NCI-H345 treated with DMSO at 0.1 percent for 48 hours (cell line): ENCODE measurements around the gene PDCD6IP.

Experiments used
- DNase-seq: peaks from one replicate; lab custom pipeline; 2025; ENCODE audit not compliant: unreplicated experiment; lab: John Stamatoyannopoulos, UW

The PDCD6IP gene

DNA sequence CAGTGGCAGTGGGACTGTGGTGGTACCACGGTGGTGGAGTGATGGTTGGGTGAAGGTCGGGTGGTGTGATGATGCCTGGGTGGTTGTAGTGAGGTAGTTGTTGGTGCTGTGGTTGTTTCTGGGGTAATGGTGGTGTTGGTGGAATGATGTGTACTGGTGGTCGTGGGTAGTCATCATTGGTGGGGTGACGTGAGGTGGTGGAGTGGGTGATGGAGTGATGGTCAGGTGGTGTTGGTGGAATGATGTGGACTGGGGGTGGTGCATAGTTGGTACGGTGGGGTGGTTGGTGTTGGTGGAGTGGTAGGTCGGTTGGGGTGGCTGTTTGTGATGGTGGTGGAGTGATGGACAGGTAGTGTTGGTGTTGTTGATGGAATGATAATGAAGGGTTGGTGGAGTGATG, 87.1 kb downstream of the PDCD6IP start:
- DNase-seq: no peak

GRCh38 chr3:33886015-33886414, 87.6 kb downstream of the PDCD6IP start:
- no peak for DNase-seq

DNA sequence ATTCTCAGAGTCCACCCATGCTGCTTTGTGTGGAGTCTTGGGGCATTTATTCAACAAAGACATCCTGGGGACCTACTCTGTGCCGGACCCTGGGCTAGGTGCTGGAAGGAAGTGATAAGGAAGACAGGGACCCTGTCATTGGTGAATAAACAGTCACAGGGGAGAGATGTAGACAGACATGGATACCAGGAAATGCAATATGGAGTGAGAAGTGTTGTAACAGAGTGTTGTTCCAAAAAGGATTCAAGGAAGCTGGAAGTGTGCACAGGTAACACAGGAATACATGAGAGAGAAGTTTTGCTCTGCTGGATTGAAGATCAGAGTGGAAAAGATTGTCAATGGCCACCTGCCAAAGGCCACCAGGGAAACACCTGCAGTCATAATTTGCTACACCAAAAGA, 89.0 kb downstream of the PDCD6IP start:
- DNase-seq: no peak

- DNase-seq: no peak
Observed at GRCh38 chr3:33889394-33890039, 91.1 kb downstream of the PDCD6IP start.

GRCh38 chr3:33892655-33893054, 94.2 kb downstream of the PDCD6IP start:
- DNase-seq: no peak

- DNase-seq: no peak
Observed at GRCh38 chr3:33895658-33896057, 97.2 kb downstream of the PDCD6IP start.

DNA sequence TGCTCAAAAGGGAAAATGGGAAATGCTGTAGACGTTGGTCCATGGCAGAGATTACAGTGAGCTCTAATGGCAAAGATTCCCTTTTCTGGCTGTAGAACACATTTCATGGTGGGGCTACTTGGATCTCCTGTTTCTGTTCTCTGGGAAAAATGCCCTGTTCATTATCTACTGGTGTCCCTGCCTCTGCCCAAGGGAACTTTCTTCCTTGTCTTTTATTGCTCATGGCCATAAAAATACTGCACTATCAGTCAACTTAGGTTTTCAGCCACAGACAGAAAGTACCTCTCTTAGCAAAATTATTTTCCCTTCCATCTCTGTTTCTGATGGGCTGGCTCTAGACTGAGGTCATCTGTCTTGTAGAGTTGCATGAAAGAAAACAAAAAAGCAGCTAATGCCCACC, 98.9 kb downstream of the PDCD6IP start:
- no peak for DNase-seq

DNA sequence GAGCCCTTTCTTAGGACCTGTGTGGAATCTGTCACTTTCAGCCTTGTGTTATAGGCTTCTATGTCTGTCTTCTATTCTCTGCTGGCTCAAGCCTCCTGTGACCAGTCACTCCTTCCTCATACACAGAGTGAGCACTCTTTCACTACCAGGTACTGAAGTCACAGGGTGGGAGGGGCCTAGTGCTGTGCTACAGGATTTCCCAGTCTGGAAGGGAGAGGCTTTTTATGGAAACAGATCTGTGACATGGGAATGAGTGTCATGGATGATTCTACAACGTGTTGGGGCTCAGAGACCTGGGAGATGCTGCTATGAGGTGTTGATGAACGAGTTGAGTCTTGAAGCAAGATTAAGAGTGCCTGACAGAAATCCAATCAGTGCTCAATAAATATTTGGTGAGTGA, 100.5 kb downstream of the PDCD6IP start:
- DNase-seq: no peak

GRCh38 chr3:33900440-33900808, 102.0 kb downstream of the PDCD6IP start:
- DNase-seq: no peak

DNA sequence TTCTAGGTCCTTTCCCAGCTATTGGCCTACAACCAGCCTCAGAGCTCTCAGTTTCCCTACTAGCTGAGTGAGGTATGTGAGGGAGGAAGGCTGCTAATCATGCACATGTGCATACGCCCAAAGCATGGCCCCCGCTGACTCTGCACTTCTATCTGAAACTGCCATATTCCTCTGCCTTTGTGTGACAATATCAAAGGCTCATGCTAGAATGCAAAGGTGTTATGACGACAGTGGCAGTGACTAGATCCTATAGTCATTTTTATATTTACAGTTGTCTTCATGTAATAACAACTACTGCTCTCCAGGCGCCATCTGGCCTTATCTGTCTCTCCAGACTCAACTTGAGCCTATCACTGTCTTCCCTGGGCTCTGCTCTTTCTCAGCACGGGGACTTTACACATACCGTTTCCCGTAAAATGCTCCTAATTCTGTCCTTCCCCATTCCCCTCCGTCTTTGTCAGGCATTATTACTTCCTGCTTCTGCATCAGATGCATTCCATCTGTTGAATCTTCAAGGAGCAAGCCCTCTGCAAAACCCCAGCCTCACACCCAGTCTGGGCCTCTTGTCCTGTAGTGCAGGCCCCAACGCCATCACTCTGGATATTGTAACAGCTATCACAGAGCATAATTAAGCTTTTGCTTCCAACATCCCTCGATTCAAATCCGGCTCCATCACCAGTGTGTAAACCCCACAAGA, 102.5 kb downstream of the PDCD6IP start:
- DNase-seq: no peak

- no peak for DNase-seq
Observed at GRCh38 chr3:33901862-33902563, 103.6 kb downstream of the PDCD6IP start.

- DNase-seq: no peak
Observed at GRCh38 chr3:33904730-33905129, 106.3 kb downstream of the PDCD6IP start.

DNA sequence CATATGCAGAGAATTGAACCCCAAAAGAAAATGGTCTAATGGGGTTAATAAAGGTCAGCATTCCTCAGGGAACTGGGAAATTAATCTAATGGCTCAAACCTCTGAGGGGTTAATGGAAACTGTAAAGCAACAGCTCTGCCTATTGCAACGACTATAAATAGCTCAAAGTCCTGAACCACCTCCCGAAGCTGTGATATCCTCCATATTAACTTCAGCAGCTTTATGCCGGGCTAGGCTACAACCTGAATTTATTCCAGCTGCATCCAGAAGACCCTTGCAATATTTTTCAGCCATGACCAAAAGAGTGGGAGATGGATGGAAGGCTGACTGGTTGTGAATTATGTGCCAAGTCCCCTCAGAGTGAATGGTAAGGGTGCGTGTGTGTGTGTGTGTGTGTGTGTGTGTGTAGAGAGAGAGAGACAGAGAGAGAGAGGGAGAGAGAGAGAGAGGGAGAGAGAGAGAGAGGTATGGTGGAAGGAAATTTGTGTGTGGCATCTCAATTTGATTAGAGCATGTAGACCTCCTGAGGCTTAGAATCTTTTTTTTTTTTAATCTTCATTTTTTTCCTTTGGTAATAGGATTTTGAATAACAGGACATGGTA, 109.9 kb downstream of the PDCD6IP start:
- DNase-seq: no peak

DNA sequence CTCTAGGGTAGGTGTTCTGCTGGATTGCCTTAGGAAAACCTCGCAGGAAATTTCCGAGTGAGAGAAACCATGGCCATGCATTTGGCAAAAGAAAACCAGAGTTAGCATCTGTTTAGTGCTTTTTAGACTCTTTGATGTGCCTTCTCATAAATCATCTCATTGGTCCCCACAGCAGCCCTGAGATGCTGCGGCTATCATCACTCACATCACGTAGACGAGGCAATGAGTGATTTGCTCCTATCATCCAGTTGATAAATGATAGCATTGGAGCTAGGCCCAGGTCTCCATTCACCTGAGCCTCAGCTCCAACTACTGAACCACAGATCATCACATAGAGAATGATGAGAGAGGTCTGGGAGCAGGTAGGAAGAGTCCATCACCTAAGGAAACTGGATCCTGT, 111.1 kb downstream of the PDCD6IP start:
- DNase-seq: no peak

DNA sequence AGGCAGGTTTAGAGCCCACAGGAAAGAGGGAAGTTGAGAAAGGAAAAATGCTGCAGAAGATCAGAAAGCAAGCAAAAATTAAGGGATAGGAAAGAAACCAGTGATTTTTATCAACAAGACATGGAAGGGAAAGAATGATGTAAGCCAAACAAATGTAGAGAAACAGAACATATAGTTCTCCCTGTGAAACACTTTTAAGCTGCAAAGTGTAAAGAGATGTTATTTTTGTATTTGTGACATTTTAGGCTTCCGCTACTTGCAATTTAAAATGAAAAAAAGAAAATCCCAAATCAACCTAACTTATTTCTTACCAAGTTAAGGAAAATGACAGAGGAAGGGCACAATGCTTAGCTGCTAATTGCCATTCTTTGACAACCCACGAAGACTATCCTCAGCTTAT, 111.6 kb downstream of the PDCD6IP start:
- no peak for DNase-seq

DNA sequence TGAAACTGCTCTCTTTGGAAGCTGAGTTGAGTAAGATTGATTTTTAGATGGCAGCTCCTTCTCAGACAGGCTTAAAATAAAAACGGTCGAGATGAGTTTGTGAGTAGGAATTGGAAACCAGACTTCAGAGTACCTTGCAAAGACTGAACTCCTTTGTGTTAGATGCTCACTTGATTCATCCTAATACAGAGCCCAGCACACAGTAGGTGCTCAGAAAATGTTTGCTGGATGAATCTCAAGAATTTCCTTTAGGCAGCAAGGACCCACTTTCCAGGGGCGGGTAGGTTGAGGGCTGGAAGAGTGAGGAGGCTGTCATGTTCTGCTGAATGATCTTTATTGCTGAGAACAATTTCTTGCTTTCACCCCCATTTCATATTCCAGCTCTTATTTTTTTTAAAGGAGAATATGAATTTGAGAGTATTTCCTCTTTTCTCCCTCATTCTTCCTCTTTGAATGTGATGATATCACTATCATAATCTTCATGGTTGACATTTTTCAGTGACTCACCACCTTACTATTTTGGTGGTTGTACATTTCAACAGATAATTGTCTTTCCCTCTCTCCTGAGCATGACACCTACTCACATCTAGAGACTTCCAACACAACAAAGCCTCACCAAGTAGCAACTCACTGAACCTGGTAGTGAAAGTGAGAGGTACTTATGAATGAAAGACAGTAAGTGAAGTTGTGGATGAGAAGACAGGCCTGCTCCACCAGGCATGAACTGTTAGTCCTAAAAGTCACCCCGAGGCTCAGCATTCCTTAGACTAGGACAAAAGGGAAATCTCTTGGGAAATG, 113.3 kb downstream of the PDCD6IP start:
- DNase-seq: no peak

DNA sequence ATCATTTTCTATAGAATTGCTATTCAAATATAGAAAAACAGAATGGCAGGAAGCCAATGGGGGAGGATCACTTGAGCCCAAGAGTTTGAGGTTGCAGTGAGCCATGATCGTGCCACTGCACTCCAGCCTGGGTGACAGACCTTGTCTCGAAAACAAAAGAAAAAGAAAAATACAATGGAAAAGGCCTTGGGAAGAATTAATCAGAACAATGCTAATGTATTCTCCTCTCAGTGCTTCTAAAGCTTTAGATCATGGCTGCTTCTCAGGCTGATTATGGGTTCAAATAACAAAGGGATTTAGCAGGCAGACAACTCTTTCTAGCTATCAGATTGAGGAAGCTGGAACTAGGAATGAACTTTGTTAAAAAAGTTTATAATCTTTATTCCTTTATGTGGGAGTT, 115.8 kb downstream of the PDCD6IP start:
- no peak for DNase-seq

DNA sequence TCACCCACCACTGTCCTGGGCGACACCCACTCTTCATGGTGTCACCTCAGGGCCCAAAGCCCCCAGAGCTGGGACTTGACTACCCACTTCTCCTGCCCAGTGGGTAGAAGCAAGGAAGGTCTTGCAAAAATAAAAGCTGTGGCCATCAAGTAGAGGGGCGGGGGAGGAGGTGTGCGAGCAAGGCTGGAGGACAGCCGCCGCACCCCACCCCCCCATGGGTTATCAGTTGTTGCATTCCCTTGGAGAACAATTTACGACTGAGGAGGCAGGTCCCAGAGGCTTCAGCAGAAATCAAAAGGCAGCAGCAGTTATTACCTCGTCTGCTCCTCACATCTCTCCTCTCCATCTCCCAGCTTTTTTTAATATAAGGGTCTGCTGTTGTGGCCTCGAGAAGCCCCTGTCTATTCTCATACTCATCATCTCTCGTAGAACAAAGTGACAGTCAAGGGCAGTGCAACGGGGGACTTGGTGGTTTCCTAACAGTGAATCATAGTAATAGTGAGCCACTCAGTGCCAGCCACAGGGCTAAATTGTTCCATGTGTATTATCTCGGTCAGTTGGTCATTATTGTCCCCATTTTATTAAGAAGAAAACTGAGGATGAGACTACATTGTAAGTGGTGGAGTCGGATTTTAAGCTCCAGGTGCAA, 116.4 kb downstream of the PDCD6IP start:
- no peak for DNase-seq

DNA sequence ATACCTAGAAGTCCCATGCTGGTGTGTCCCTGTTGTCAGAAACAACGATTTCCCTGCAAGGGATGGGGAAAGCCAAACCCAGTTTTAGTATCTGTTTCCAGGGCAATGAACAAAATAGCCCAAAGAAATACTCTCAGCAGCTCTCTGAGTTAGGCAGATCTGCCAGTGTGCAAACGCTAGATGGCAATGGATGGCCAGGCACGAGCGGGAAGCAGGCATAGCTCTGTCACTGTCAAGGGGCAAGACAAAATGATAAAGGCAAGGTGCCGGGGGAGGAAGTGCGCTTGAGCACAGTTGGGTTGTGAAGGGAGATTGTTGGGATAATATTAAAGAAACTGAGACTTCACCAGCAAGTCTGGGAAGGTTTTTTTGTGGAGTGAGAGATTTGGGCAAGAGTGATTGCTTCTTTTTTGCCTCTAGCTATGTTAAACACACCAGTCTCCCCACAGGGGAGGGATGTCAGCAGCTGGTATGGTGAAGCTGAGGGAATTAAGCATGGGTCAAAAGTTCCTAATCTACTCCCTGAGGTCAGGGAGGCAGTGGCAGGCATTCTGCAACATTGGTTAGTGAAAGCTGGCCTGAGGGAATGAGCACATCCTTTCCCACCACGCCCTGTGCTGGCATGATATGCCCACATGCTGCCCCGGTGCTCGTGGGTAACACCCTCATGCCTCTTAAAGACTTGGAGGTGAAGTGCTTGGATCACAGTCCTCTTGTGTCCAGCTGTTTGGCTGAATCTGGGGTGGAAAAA, 117.5 kb downstream of the PDCD6IP start:
- no peak for DNase-seq
